Astrocyte (in vitro differentiated cells and primary cell): ENCODE measurements around the gene ZC3H12A. TPM values are rescaled to one million over a fixed set of nuclear protein-coding genes. Genes with fewer than 3 reads are reported as not detected.

Experiments
- DNase-seq: peaks from one replicate; pipeline ENCODE4 v3.0.0-alpha.2; 2010; ENCODE audit warnings: low read depth
- FAIRE-seq: peaks from 2 replicates; lab custom pipeline; 2011; peaks lifted over from hg19 to GRCh38; lab: Jason Lieb, UNC
- H2AFZ ChIP-seq: 2 replicates; pipeline ENCODE4 v1.6.0; 2012; ENCODE audit warnings: low read depth, low read length, inconsistent platforms
- H3K27ac ChIP-seq: 2 replicates; pipeline ENCODE4 v1.5.1; 2011; ENCODE audit warnings: low read depth, low read length, inconsistent platforms
- H3K27me3 ChIP-seq: 2 replicates; pipeline ENCODE4 v1.6.0; 2011; ENCODE audit warnings: low read length, inconsistent platforms; ENCODE audit not compliant: insufficient read depth
- H3K36me3 ChIP-seq: 2 replicates; pipeline ENCODE4 v1.5.1; 2011; ENCODE audit warnings: low read length, inconsistent platforms; ENCODE audit not compliant: insufficient read depth
- H3K4me1 ChIP-seq: 2 replicates; pipeline ENCODE4 v1.5.1; 2011; ENCODE audit warnings: low read length, inconsistent platforms; ENCODE audit not compliant: insufficient read depth
- H3K4me2 ChIP-seq: 2 replicates; pipeline ENCODE4 v1.6.0; 2012; ENCODE audit warnings: low read length, inconsistent platforms
- H3K4me3 ChIP-seq: 2 replicates; pipeline ENCODE4 v1.5.1; 2011; ENCODE audit warnings: low read depth, mild to moderate bottlenecking, low read length, inconsistent platforms; ENCODE audit not compliant: insufficient read depth
- H3K79me2 ChIP-seq: 2 replicates; pipeline ENCODE4 v1.6.0; 2012; ENCODE audit warnings: mild to moderate bottlenecking, low read length, inconsistent platforms; ENCODE audit not compliant: insufficient read depth
- H3K9ac ChIP-seq: 2 replicates; pipeline ENCODE4 v1.6.0; 2012; ENCODE audit warnings: mild to moderate bottlenecking, low read length, inconsistent platforms
- H3K9me3 ChIP-seq: 2 replicates; pipeline ENCODE4 v1.5.1; 2012; ENCODE audit warnings: low read depth, mild to moderate bottlenecking, low read length, inconsistent platforms; ENCODE audit not compliant: insufficient read depth
- H4K20me1 ChIP-seq: 2 replicates; pipeline ENCODE4 v1.6.0; 2012; ENCODE audit warnings: low read length, inconsistent platforms; ENCODE audit not compliant: insufficient read depth
- H3K27ac Mint-ChIP-seq: one replicate; pipeline ENCODE4 v1.8.0; 2021; ENCODE audit warnings: mild to moderate bottlenecking, mixed read lengths; ENCODE audit not compliant: unreplicated experiment
- H3K27me3 Mint-ChIP-seq: one replicate; pipeline ENCODE4 v1.8.0; 2021; ENCODE audit warnings: low read depth, mixed read lengths; ENCODE audit not compliant: unreplicated experiment
- H3K36me3 Mint-ChIP-seq: one replicate; pipeline ENCODE4 v1.8.0; 2021; ENCODE audit warnings: low read depth, mixed read lengths; ENCODE audit not compliant: unreplicated experiment
- H3K4me1 Mint-ChIP-seq: one replicate; pipeline ENCODE4 v1.8.0; 2021; ENCODE audit warnings: low read depth, mixed read lengths; ENCODE audit not compliant: unreplicated experiment
- H3K4me3 Mint-ChIP-seq: one replicate; pipeline ENCODE4 v1.8.0; 2021; ENCODE audit warnings: mild to moderate bottlenecking, moderate library complexity, mixed read lengths; ENCODE audit not compliant: unreplicated experiment
- H3K9me3 Mint-ChIP-seq: one replicate; pipeline ENCODE4 v1.8.0; 2021; ENCODE audit warnings: mild to moderate bottlenecking, mixed read lengths; ENCODE audit not compliant: unreplicated experiment
- CTCF ChIP-seq: IDR thresholded peaks from 2 replicates; pipeline ENCODE4 v1.5.1; 2011; ENCODE audit warnings: low read depth, mild to moderate bottlenecking, inconsistent platforms, low read length, moderate library complexity; ENCODE audit not compliant: insufficient read depth
- EZH2 ChIP-seq: IDR thresholded peaks from 2 replicates; pipeline ENCODE4 v1.6.1; 2012; ENCODE audit warnings: mild to moderate bottlenecking, low read length, inconsistent platforms; ENCODE audit not compliant: insufficient read depth
- total RNA-seq: library from RNA; stranded (reverse); gene quantifications from 2 replicates; pipeline ENCODE4 v1.2.1, GENCODE V29; 2021

ZC3H12A gene
- total RNA-seq, 1 donor from 2014 or later: 12.1 TPM

GRCh38 chr1:37434292-37435225 is 39.8 kb upstream of the ZC3H12A start:
- H3K79me2 ChIP-seq: no peaks in the 10 kb centered on the region
- no peak overlapping the region for H3K4me2 ChIP-seq
- no peaks in the 10 kb centered on the region for H3K36me3 ChIP-seq
- FAIRE-seq (no peak), DNase-seq (no peak)
- no peak overlapping the region for H3K27ac ChIP-seq
- peak; percentile 67 for TF ChIP-seq CTCF
- no peak for TF ChIP-seq EZH2
- Mint-ChIP-seq H3K27me3 (peaks cover 62% of the 10 kb centered on the region), H3K4me3 (no peak overlapping the region), H3K9me3 (peaks cover 2% of the 10 kb centered on the region), H3K27ac (no peak overlapping the region), H3K4me1 (no peaks in the 10 kb centered on the region), H3K36me3 (no peaks in the 10 kb centered on the region)
- no peaks in the 10 kb centered on the region for H3K4me1 ChIP-seq
- H3K9me3 ChIP-seq: no peaks in the 10 kb centered on the region
- H3K27me3 ChIP-seq: peaks cover 2% of the 10 kb centered on the region
- H4K20me1 ChIP-seq: no peaks in the 10 kb centered on the region
- no peak overlapping the region for H2AFZ ChIP-seq
- no peak overlapping the region for H3K9ac ChIP-seq
- H3K4me3 ChIP-seq: no peak overlapping the region

GRCh38 chr1:37437087-37437486 is 37.3 kb upstream of the ZC3H12A start:
- no peaks in the 10 kb centered on the region for H3K79me2 ChIP-seq
- peaks cover 5% of the 10 kb centered on the region for H3K27me3 ChIP-seq
- H3K36me3 ChIP-seq: no peaks in the 10 kb centered on the region
- H3K27me3 Mint-ChIP-seq: peaks cover 44% of the 10 kb centered on the region
- no peaks in the 10 kb centered on the region for H3K4me1 Mint-ChIP-seq
- FAIRE-seq: no peak
- no peaks in the 10 kb centered on the region for H3K36me3 Mint-ChIP-seq
- H3K4me3 Mint-ChIP-seq: no peak overlapping the region
- no peak overlapping the region for H3K4me3 ChIP-seq
- H3K4me2 ChIP-seq: no peak overlapping the region
- no peak overlapping the region for H3K27ac Mint-ChIP-seq
- TF ChIP-seq EZH2 (no peak), CTCF (no peak)
- no peak overlapping the region for H3K9ac ChIP-seq
- DNase-seq: no peak
- H3K9me3 ChIP-seq: no peaks in the 10 kb centered on the region
- H3K9me3 Mint-ChIP-seq: peaks cover 2% of the 10 kb centered on the region
- H3K27ac ChIP-seq: no peak overlapping the region
- no peaks in the 10 kb centered on the region for H3K4me1 ChIP-seq
- no peak overlapping the region for H2AFZ ChIP-seq
- no peaks in the 10 kb centered on the region for H4K20me1 ChIP-seq
